Kidney (tissue), 14 donors: Measurements from ENCODE around the gene XRCC4. TPM values are rescaled to one million over a fixed set of nuclear protein-coding genes. Genes with fewer than 3 reads are reported as not detected.

Source experiments
- DNase-seq, 5 donors: peaks; one replicate each; pipeline ENCODE4 v3.0.0-alpha.2; 2013 to 2020
- FAIRE-seq: peaks from 2 replicates; lab custom pipeline; 2012; peaks lifted over from hg19 to GRCh38; lab: Jason Lieb, UNC
- H3K27ac ChIP-seq, 2 donors: one replicate each; pipeline ENCODE4 v1.7.0; 2013; ENCODE audit warnings: low read depth in 2 of 2, low read length in 2 of 2, inconsistent platforms in 1 of 2
- H3K27me3 ChIP-seq: one replicate; pipeline ENCODE4 v1.7.1; 2013; ENCODE audit warnings: low read length, inconsistent platforms; ENCODE audit not compliant: control insufficient read depth, insufficient read depth
- H3K36me3 ChIP-seq, 3 donors: one replicate each; pipeline versions ENCODE4 v1.7.0 to v1.7.1; 2013; ENCODE audit warnings: low read length in 3 of 3, control low read depth in 1 of 3, inconsistent platforms in 1 of 3; ENCODE audit not compliant: insufficient read depth in 3 of 3, control insufficient read depth in 2 of 3
- H3K4me1 ChIP-seq, 3 donors: one replicate each; pipeline versions ENCODE4 v1.7.0 to v1.7.1; 2013; ENCODE audit warnings: low read length in 3 of 3, inconsistent platforms in 1 of 3, low read depth in 1 of 3; ENCODE audit not compliant: control insufficient read depth in 2 of 3, insufficient read depth in 2 of 3
- H3K4me3 ChIP-seq, 3 donors: one replicate each; pipeline versions ENCODE4 v1.7.0 to v1.8.1; 2013; ENCODE audit warnings: low read length in 3 of 3, control low read depth in 1 of 3, inconsistent platforms in 1 of 3
- H3K9ac ChIP-seq, 3 donors: one replicate each; pipeline versions ENCODE4 v1.7.0 to v1.7.1; 2013; ENCODE audit warnings: low read length in 3 of 3, control low read depth in 1 of 3, inconsistent platforms in 1 of 3
- H3K9me3 ChIP-seq, 3 donors: one replicate each; pipeline versions ENCODE4 v1.7.0 to v1.7.1; 2013; ENCODE audit warnings: low read length in 3 of 3, control low read depth in 1 of 3, inconsistent platforms in 1 of 3; ENCODE audit not compliant: control insufficient read depth in 2 of 3, insufficient read depth in 1 of 3
- CTCF ChIP-seq: IDR thresholded peaks from 3 replicates; pipeline ENCODE4 v1.5.1; 2012; ENCODE audit warnings: mild to moderate bottlenecking, moderate library complexity, borderline replicate concordance; ENCODE audit not compliant: insufficient read depth; ENCODE audit errors: extremely low read depth
- intact Hi-C: fragments of 100-400 bp; cut with DNase I; formaldehyde crosslinking; loops from one replicate; pipeline ENCODE4 v1.11.1; 2022
- polyA plus RNA-seq: library from polyadenylated mRNA; stranded (reverse); fragments of 350-450 nt; fragmentation: Illumina TruSeq; extraction: RNeasy Lipid Tissue Mini Kit (QIAGEN cat#74804); gene quantifications from one replicate; pipeline ENCODE4 v1.2.3, GENCODE V29; 2014; ENCODE audit warnings: low read depth, low replicate concordance; ENCODE audit not compliant: insufficient read depth
- total RNA-seq: library from RNA; stranded (reverse); fragmentation: NEBNext Ultra II Directional; extraction: Animal tissue kit (Norgen Biotek cat#: 25700); gene quantifications from one replicate; pipeline ENCODE4 v1.2.1, GENCODE V29; 2021
- donor health status: control.
- donor health status: control.
- donor health status: control.
- donor health status: control.
- donor health status: control.
- donor health status: DM: yes; HTN: yes; CAD: no.
- donor health status: Normal renal cell carcinoma (clear cell type).

Gene XRCC4
- total and polyA plus RNA-seq, 2 donors from 2014 or later, result 8.5 to 9.4 TPM

GRCh38 chr5:83265318-83265717 is 188.0 kb downstream of the XRCC4 start:
- H3K4me3 ChIP-seq, result no peak overlapping the region
- intact Hi-C loops, result no loop called here
- DNase-seq (peak in 3 of 5 donors; percentile 38 to 63 (median 52)), FAIRE-seq (peak; percentile 52)
- no peaks in the 10 kb centered on the region for H3K4me1 ChIP-seq
- H3K9me3 ChIP-seq, result no peaks in the 10 kb centered on the region
- H3K9ac ChIP-seq, result no peak overlapping the region
- H3K36me3 ChIP-seq, result no peaks in the 10 kb centered on the region
- no peak overlapping the region for H3K27ac ChIP-seq
- no peak for TF ChIP-seq CTCF
- H3K27me3 ChIP-seq, result no peaks in the 10 kb centered on the region

- no peak overlapping the region for H3K9ac ChIP-seq
- H3K9me3 ChIP-seq, result peaks cover 0 to 3% (median 0%) of the 10 kb centered on the region in 3 donors
- peak in 2 of 5 donors; percentile 31 to 37 for DNase-seq
- H3K27me3 ChIP-seq, result no peaks in the 10 kb centered on the region
- intact Hi-C loops, result no loop called here
- no peak overlapping the region for H3K27ac ChIP-seq
- TF ChIP-seq CTCF, result no peak
- H3K4me1 ChIP-seq, result no peaks in the 10 kb centered on the region
- no peak overlapping the region for H3K4me3 ChIP-seq
- no peak for FAIRE-seq
- no peaks in the 10 kb centered on the region for H3K36me3 ChIP-seq
Observed at GRCh38 chr5:83270311-83270710, 193.0 kb downstream of the XRCC4 start.

GRCh38 chr5:83277154-83277553 is 199.8 kb downstream of the XRCC4 start:
- Histone ChIP-seq H3K27me3 (no peaks in the 10 kb centered on the region), H3K4me1 (no peaks in the 10 kb centered on the region), H3K4me3 (no peak overlapping the region), H3K9me3 (peaks cover 0 to 3% (median 0%) of the 10 kb centered on the region in 3 donors), H3K36me3 (no peaks in the 10 kb centered on the region), H3K9ac (no peak overlapping the region), H3K27ac (no peak overlapping the region)
- no peak for DNase-seq
- intact Hi-C loops, result no loop called here
- TF ChIP-seq CTCF, result no peak
- no peak for FAIRE-seq

- Histone ChIP-seq H3K27ac (no peak overlapping the region), H3K9ac (no peak overlapping the region), H3K36me3 (no peaks in the 10 kb centered on the region), H3K4me1 (no peaks in the 10 kb centered on the region), H3K27me3 (no peaks in the 10 kb centered on the region), H3K9me3 (peaks cover 0 to 3% (median 0%) of the 10 kb centered on the region in 3 donors), H3K4me3 (no peak overlapping the region)
- no peak for TF ChIP-seq CTCF
- FAIRE-seq (no peak), DNase-seq (peak in 2 of 5 donors; percentile 45 to 63)
- intact Hi-C loops, result no loop called here
Observed at GRCh38 chr5:83277953-83278352, 200.6 kb downstream of the XRCC4 start.
